ENCODE results near the gene BABAM2.

BABAM2 gene

GRCh38 chr2:28294451-28294850 is 403.9 kb downstream of the BABAM2 start:
- no peak for DNase-seq

GRCh38 chr2:28296243-28296642 is 405.7 kb downstream of the BABAM2 start:
- no peak for DNase-seq

- DNase-seq, result no peak
Measured at GRCh38 chr2:28296904-28297303, 406.4 kb downstream of the BABAM2 start.

- no peak for DNase-seq
Measured at GRCh38 chr2:28297531-28297930, 407.0 kb downstream of the BABAM2 start.

- DNase-seq, result no peak
Measured at GRCh38 chr2:28298406-28298805, 407.9 kb downstream of the BABAM2 start.

- DNase-seq, result no peak
Measured at GRCh38 chr2:28300485-28301341, 410.2 kb downstream of the BABAM2 start.

- DNase-seq, result no peak
Measured at GRCh38 chr2:28305202-28305601, 414.7 kb downstream of the BABAM2 start.

GRCh38 chr2:28310107-28310506 is 419.6 kb downstream of the BABAM2 start:
- DNase-seq, result no peak

- no peak for DNase-seq
Measured at GRCh38 chr2:28311660-28312249, 421.2 kb downstream of the BABAM2 start.

- no peak for DNase-seq
Measured at GRCh38 chr2:28312307-28313219, 422.0 kb downstream of the BABAM2 start.

GRCh38 chr2:28313220-28313784 is 422.8 kb downstream of the BABAM2 start:
- DNase-seq, result no peak

- DNase-seq, result no peak
Measured at GRCh38 chr2:28314968-28315367, 424.4 kb downstream of the BABAM2 start.

- DNase-seq, result no peak
Measured at GRCh38 chr2:28316546-28317335, 426.2 kb downstream of the BABAM2 start.

GRCh38 chr2:28317390-28317789 is 426.9 kb downstream of the BABAM2 start:
- DNase-seq, result no peak

- no peak for DNase-seq
Measured at GRCh38 chr2:28318023-28318422, 427.5 kb downstream of the BABAM2 start.

- no peak for DNase-seq
Measured at GRCh38 chr2:28318462-28319117, 428.1 kb downstream of the BABAM2 start.

- DNase-seq, result no peak
Measured at GRCh38 chr2:28319118-28320008, 428.8 kb downstream of the BABAM2 start.

- no peak for DNase-seq
Measured at GRCh38 chr2:28320009-28320365, 429.5 kb downstream of the BABAM2 start.

GRCh38 chr2:28320371-28320770 is 429.8 kb downstream of the BABAM2 start:
- no peak for DNase-seq

GRCh38 chr2:28321426-28321825 is 430.9 kb downstream of the BABAM2 start:
- DNase-seq, result no peak

GRCh38 chr2:28322051-28322450 is 431.5 kb downstream of the BABAM2 start:
- no peak for DNase-seq
